CD8-positive, alpha-beta memory T cell (primary cell): ENCODE data around the gene MEGF9. TPM values are rescaled to one million over a fixed set of nuclear protein-coding genes. Genes with fewer than 3 reads are reported as not detected.

Experiments used
- CTCF ChIA-PET: fragments of 350-600 bp; sonication (Branson Sonifier 250); formaldehyde crosslinking; loops from one replicate; lab custom pipeline; 2021; ENCODE audit warnings: antibody characterized with exemption; lab: Charles Lee
- POLR2A ChIA-PET: fragments of 350-600 bp; sonication (Branson Sonifier 250); formaldehyde crosslinking; loops from one replicate; lab custom pipeline; 2021; ENCODE audit warnings: antibody characterized with exemption; lab: Charles Lee
- DNase-seq, 5 donors: peaks; one replicate each; pipeline versions ENCODE4 v3.0.0 to v3.0.0-alpha.2; 2020 to 2022; ENCODE audit warnings: mixed read lengths in 1 of 5
- H3K27ac ChIP-seq: one replicate; pipeline ENCODE4 v1.7.0; 2013; ENCODE audit warnings: low read depth, mild to moderate bottlenecking, low read length, moderate library complexity
- H3K27me3 ChIP-seq: 2 replicates; pipeline ENCODE4 v1.7.0; 2013; ENCODE audit warnings: low read length, mild to moderate bottlenecking; ENCODE audit not compliant: insufficient read depth, poor library complexity, severe bottlenecking
- H3K36me3 ChIP-seq: 2 replicates; pipeline ENCODE4 v1.7.0; 2013; ENCODE audit warnings: mild to moderate bottlenecking, low read length, moderate library complexity; ENCODE audit not compliant: insufficient read depth
- H3K4me1 ChIP-seq: 2 replicates; pipeline ENCODE4 v1.7.0; 2013; ENCODE audit warnings: mild to moderate bottlenecking, low read length, moderate library complexity; ENCODE audit not compliant: insufficient read depth
- H3K4me3 ChIP-seq: 2 replicates; pipeline ENCODE4 v1.7.0; 2013; ENCODE audit warnings: mild to moderate bottlenecking, low read length
- H3K9me3 ChIP-seq: 2 replicates; pipeline ENCODE4 v1.7.0; 2013; ENCODE audit warnings: mild to moderate bottlenecking, low read length
- H3K27ac Mint-ChIP-seq, 8 donors: one replicate each; pipeline ENCODE4 v1.8.0; 2020 to 2021; ENCODE audit warnings: mixed read lengths in 8 of 8, mild to moderate bottlenecking in 6 of 8, inconsistent platforms in 3 of 8, moderate library complexity in 3 of 8
- H3K27me3 Mint-ChIP-seq, 2 donors: one replicate each; pipeline ENCODE4 v1.8.0; 2020 to 2021; ENCODE audit warnings: mixed read lengths in 2 of 2, mild to moderate bottlenecking in 1 of 2, moderate library complexity in 1 of 2
- H3K36me3 Mint-ChIP-seq, 3 donors: one replicate each; pipeline ENCODE4 v1.8.0; 2020 to 2021; ENCODE audit warnings: mixed read lengths in 3 of 3, inconsistent platforms in 1 of 3, mild to moderate bottlenecking in 1 of 3
- H3K4me1 Mint-ChIP-seq, 3 donors: one replicate each; pipeline ENCODE4 v1.8.0; 2020 to 2021; ENCODE audit warnings: mixed read lengths in 3 of 3, inconsistent platforms in 1 of 3, mild to moderate bottlenecking in 1 of 3
- H3K4me3 Mint-ChIP-seq, 7 donors: one replicate each; pipeline ENCODE4 v1.8.0; 2020 to 2021; ENCODE audit warnings: mixed read lengths in 7 of 7, mild to moderate bottlenecking in 6 of 7, moderate library complexity in 4 of 7, inconsistent platforms in 2 of 7
- H3K9me3 Mint-ChIP-seq, 5 donors: one replicate each; pipeline ENCODE4 v1.8.0; 2020 to 2022; ENCODE audit warnings: mixed read lengths in 5 of 5, mild to moderate bottlenecking in 3 of 5, moderate library complexity in 2 of 5, inconsistent platforms in 1 of 5
- polyA plus RNA-seq: library from polyadenylated mRNA; unstranded; fragments of 300-500 nt; fragmentation: Illumina TruSeq; gene quantifications from one replicate; pipeline ENCODE4 v1.2.3, GENCODE V29; 2021
- total RNA-seq, 2 experiments: library from RNA; stranded (reverse); gene quantifications; one replicate each; pipeline ENCODE4 v1.2.3, GENCODE V29; 2021

MEGF9 gene
- total and polyA plus RNA-seq, 3 experiments from 2014 or later, result 3.9 to 7.0 (median 6.9) TPM

DNA sequence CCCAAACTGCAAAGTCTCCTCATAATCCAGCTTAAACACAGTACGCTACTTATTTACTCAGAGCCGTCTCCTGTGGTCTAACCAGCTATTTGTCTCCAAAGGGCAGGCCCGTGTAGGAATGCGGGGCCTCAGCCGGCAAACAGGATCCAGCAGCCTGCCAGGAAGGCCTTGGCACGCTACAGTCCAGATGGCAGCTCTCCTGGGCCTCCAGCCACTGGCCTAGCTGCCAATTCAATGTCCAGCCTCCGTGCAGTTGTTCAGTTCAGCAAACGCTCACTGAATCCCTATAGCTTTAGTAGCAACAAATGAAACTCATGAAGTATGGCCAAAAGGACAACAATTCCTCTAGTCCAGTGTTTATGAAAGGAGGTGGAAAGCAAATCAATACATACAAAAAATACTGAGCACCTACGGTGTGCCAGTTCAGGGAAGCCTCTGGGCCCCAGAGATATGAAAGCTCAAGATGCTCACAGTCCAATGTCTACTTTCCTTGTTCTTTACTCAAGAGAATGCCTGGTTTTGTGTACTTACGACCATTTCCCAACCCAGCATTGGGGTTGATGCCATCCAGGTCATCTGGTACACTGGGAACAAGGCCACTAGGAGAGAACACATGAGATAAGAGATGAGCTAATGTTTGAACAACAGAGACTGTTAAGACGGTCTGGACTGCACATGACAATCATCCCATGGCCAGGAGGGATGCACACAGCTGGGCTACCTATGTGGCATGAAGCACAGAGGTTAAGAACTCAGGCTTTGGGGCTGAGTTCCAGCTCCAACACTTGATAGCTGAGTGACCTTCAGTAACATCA, 142.6 kb downstream of the MEGF9 start:
- no peak for DNase-seq
- Histone ChIP-seq H3K4me1 (no peaks in the 10 kb centered on the region), H3K27ac (no peak overlapping the region), H3K36me3 (peaks cover 41% of the 10 kb centered on the region), H3K9me3 (no peaks in the 10 kb centered on the region), H3K4me3 (no peak overlapping the region), H3K27me3 (no peaks in the 10 kb centered on the region)
- H3K4me3 Mint-ChIP-seq, result no peak overlapping the region
- H3K36me3 Mint-ChIP-seq, result peaks cover 8 to 71% (median 16%) of the 10 kb centered on the region in 3 donors
- no peaks in the 10 kb centered on the region for H3K27me3 Mint-ChIP-seq
- no peaks in the 10 kb centered on the region for H3K9me3 Mint-ChIP-seq
- ChIA-PET CTCF (no interaction called here), POLR2A (no interaction called here)
- H3K4me1 Mint-ChIP-seq, result peaks cover 27 to 46% (median 31%) of the 10 kb centered on the region in 3 donors
- no peak overlapping the region for H3K27ac Mint-ChIP-seq

DNA sequence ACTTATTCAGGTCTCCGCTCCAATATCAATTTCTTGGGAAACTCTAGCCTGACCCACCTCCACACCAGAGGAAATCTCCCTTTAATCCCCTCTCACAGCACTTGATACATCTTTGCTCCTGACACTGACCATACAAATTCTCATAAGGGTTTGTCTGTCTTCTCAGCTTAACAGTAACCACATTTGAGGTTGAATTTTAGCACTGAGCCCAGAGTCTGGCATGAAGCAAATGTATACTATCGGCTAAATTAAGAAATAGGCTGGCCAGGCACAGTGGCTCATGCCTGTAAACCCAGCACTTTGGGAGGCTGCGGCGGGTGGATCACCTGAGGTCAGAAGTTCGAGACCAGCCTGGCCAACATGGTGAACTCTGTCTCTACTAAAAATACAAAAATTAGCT, 144.0 kb downstream of the MEGF9 start:
- Mint-ChIP-seq H3K27ac (peak overlapping the region in 2 of 8 donors; percentile 8 to 34), H3K4me3 (peak overlapping the region in 1 of 7 donors; percentile 15), H3K9me3 (no peaks in the 10 kb centered on the region), H3K4me1 (peaks cover 19 to 43% (median 25%) of the 10 kb centered on the region in 3 donors), H3K27me3 (no peaks in the 10 kb centered on the region), H3K36me3 (peaks cover 16 to 75% (median 19%) of the 10 kb centered on the region in 3 donors)
- Histone ChIP-seq H3K4me1 (no peaks in the 10 kb centered on the region), H3K27me3 (no peaks in the 10 kb centered on the region), H3K9me3 (no peaks in the 10 kb centered on the region), H3K27ac (no peak overlapping the region), H3K4me3 (no peak overlapping the region), H3K36me3 (peaks cover 45% of the 10 kb centered on the region)
- ChIA-PET POLR2A (no interaction called here), CTCF (no interaction called here)
- DNase-seq, result no peak

DNA sequence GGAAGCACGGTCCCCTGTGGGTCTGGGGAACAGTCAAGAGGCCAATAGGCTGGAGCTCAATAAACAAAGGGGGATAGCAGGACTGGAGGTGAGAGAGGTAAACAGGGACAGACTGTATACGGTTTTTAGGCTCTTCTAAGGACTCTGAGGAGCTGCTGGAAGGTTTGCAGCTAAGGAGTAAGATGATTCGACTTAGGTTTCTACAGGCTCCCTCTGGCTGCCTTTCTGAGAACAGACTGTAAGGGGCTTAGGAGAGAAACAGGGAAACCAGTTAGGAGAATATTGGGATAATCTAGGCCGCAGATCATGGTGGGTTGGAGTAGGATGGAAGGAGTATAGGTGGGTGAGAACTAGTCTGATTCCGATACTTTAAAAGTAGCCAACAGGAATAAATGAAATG, 144.7 kb downstream of the MEGF9 start:
- CTCF ChIA-PET, result no interaction called here
- no peak overlapping the region for H3K27ac ChIP-seq
- Mint-ChIP-seq H3K4me1 (peaks cover 24 to 43% (median 27%) of the 10 kb centered on the region in 3 donors), H3K27ac (no peak overlapping the region), H3K36me3 (peaks cover 16 to 83% (median 20%) of the 10 kb centered on the region in 3 donors), H3K4me3 (no peak overlapping the region), H3K27me3 (no peaks in the 10 kb centered on the region), H3K9me3 (no peaks in the 10 kb centered on the region)
- no peaks in the 10 kb centered on the region for H3K27me3 ChIP-seq
- H3K9me3 ChIP-seq, result no peaks in the 10 kb centered on the region
- no peaks in the 10 kb centered on the region for H3K4me1 ChIP-seq
- peaks cover 45% of the 10 kb centered on the region for H3K36me3 ChIP-seq
- POLR2A ChIA-PET, result no interaction called here
- no peak overlapping the region for H3K4me3 ChIP-seq
- DNase-seq, result no peak

DNA sequence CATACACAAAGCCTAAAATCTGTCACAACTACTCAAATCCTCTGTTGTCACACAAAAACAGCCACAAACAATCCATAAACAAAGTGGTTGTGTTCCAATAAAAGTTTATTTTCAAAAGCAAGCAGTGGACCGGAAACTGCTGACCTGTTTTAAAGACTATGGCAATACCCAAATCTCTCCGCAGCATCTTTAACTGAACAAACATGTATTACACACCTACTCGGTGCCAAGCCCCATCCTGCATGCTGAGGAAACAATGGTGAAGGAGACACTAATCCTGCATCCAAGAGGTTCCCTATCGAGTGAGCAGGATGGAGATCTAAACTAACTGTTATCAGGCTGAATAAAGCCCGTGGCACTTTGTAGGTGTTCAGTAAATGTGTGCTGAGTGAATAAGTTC, 145.5 kb downstream of the MEGF9 start:
- Mint-ChIP-seq H3K27ac (no peak overlapping the region), H3K4me1 (peaks cover 18 to 37% (median 20%) of the 10 kb centered on the region in 3 donors), H3K9me3 (no peaks in the 10 kb centered on the region), H3K27me3 (no peaks in the 10 kb centered on the region), H3K4me3 (no peak overlapping the region), H3K36me3 (peaks cover 16 to 86% (median 21%) of the 10 kb centered on the region in 3 donors)
- Histone ChIP-seq H3K9me3 (no peaks in the 10 kb centered on the region), H3K27ac (no peak overlapping the region), H3K36me3 (peaks cover 45% of the 10 kb centered on the region), H3K27me3 (no peaks in the 10 kb centered on the region), H3K4me3 (no peak overlapping the region), H3K4me1 (no peaks in the 10 kb centered on the region)
- ChIA-PET POLR2A (no interaction called here), CTCF (no interaction called here)
- DNase-seq, result no peak

DNA sequence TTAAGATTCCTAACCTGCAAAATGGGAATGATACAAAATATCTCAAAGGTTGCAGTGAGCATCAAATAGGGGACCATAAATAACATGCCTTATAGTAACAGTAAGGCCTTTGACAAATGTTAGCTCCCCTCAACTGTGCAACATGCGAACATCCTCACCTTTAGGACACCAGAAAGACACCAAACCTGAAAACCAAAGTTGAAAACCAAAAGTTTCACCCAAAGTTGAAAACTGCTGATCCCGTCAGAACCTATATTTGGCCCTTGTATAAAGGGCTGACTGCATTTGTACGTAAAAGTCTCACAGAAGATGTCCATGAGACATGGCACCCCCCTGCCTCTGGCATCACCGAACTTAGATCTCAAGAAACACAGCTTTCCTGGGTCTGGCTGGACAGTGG, 146.4 kb downstream of the MEGF9 start:
- H3K36me3 Mint-ChIP-seq, result peaks cover 16 to 92% (median 25%) of the 10 kb centered on the region in 3 donors
- POLR2A ChIA-PET, result no interaction called here

DNA sequence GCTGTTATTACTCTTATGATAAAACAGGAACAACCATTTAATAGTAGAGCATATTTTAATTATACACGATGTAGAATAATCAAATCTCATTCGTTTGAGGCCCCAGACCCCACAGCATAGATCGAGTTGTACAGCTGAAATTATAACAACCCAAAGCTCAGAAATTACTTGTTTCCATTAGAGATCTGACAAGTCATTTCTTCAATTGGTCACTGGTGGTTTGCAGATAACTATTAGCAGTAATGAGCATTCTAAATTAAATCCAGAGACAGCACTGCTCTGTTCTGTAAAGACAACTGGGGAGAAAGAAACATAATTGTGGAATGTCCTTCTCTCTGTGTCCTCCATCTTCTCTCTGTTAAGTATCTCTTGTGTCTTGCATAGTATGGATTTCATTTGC, 147.2 kb downstream of the MEGF9 start:
- POLR2A ChIA-PET, result no interaction called here
- Histone ChIP-seq H3K27me3 (no peaks in the 10 kb centered on the region), H3K36me3 (peaks cover 53% of the 10 kb centered on the region), H3K27ac (no peak overlapping the region), H3K4me1 (no peaks in the 10 kb centered on the region), H3K4me3 (no peak overlapping the region), H3K9me3 (no peaks in the 10 kb centered on the region)
- Mint-ChIP-seq H3K27ac (no peak overlapping the region), H3K4me1 (peaks cover 23 to 39% (median 25%) of the 10 kb centered on the region in 3 donors), H3K4me3 (no peak overlapping the region), H3K27me3 (no peaks in the 10 kb centered on the region), H3K9me3 (no peaks in the 10 kb centered on the region), H3K36me3 (peaks cover 16 to 94% (median 29%) of the 10 kb centered on the region in 3 donors)
- no peak for DNase-seq
- CTCF ChIA-PET, result no interaction called here

More for the DNA sequence above, 146.4 kb downstream of the MEGF9 start:
- H3K4me1 Mint-ChIP-seq, result peaks cover 17 to 34% (median 18%) of the 10 kb centered on the region in 3 donors
- H3K4me3 Mint-ChIP-seq, result no peak overlapping the region
- no peaks in the 10 kb centered on the region for H3K9me3 ChIP-seq
- H3K27ac Mint-ChIP-seq, result no peak overlapping the region
- no peak overlapping the region for H3K4me3 ChIP-seq
- CTCF ChIA-PET, result no interaction called here
- DNase-seq, result no peak
- H3K4me1 ChIP-seq, result no peaks in the 10 kb centered on the region
- H3K9me3 Mint-ChIP-seq, result no peaks in the 10 kb centered on the region
- no peaks in the 10 kb centered on the region for H3K27me3 Mint-ChIP-seq
- H3K36me3 ChIP-seq, result peaks cover 53% of the 10 kb centered on the region
- no peak overlapping the region for H3K27ac ChIP-seq
- no peaks in the 10 kb centered on the region for H3K27me3 ChIP-seq

- Histone ChIP-seq H3K4me3 (no peak overlapping the region), H3K4me1 (no peaks in the 10 kb centered on the region), H3K27ac (no peak overlapping the region), H3K27me3 (no peaks in the 10 kb centered on the region), H3K36me3 (peaks cover 40% of the 10 kb centered on the region), H3K9me3 (no peaks in the 10 kb centered on the region)
- no peak overlapping the region for H3K4me3 Mint-ChIP-seq
- no peaks in the 10 kb centered on the region for H3K9me3 Mint-ChIP-seq
- peaks cover 16 to 93% (median 33%) of the 10 kb centered on the region in 3 donors for H3K36me3 Mint-ChIP-seq
- H3K27me3 Mint-ChIP-seq, result no peaks in the 10 kb centered on the region
- no peak for DNase-seq
- H3K4me1 Mint-ChIP-seq, result peaks cover 31 to 48% (median 35%) of the 10 kb centered on the region in 3 donors
- POLR2A ChIA-PET, result interaction anchor here (0.6 kb wide), 1 partner anchor 562 kb away, joined by 3 read pairs; no protein-coding TSS in a partner anchor
- CTCF ChIA-PET, result no interaction called here
- H3K27ac Mint-ChIP-seq, result peak overlapping the region in 2 of 8 donors; percentile 4 to 62
Observed at GRCh38 chr9:120564589-120564988, 149.7 kb downstream of the MEGF9 start.

GRCh38 chr9:120562861-120563443, 151.3 kb downstream of the MEGF9 start:
- no peaks in the 10 kb centered on the region for H3K27me3 Mint-ChIP-seq
- no peak overlapping the region for H3K4me3 Mint-ChIP-seq
- Histone ChIP-seq H3K9me3 (no peaks in the 10 kb centered on the region), H3K4me3 (no peak overlapping the region), H3K36me3 (peaks cover 25% of the 10 kb centered on the region), H3K27ac (no peak overlapping the region), H3K4me1 (no peaks in the 10 kb centered on the region), H3K27me3 (no peaks in the 10 kb centered on the region)
- CTCF ChIA-PET, result no interaction called here
- H3K9me3 Mint-ChIP-seq, result no peaks in the 10 kb centered on the region
- H3K27ac Mint-ChIP-seq, result peak overlapping the region in 4 of 8 donors; percentile 0 to 61 (median 14)
- POLR2A ChIA-PET, result no interaction called here
- no peak for DNase-seq
- H3K4me1 Mint-ChIP-seq, result peaks cover 31 to 52% (median 42%) of the 10 kb centered on the region in 3 donors
- H3K36me3 Mint-ChIP-seq, result peaks cover 16 to 86% (median 33%) of the 10 kb centered on the region in 3 donors
